HCT116 (cell line): ENCODE data around the gene AKIRIN2. TPM values are rescaled to one million over a fixed set of nuclear protein-coding genes. Genes with fewer than 3 reads are reported as not detected.

Source experiments
- ATAC-seq: fragments of 200-7000 bp; cut with Tn5 transposase; 2 replicates; pipeline ENCODE4 v1.9.1; 2020; ENCODE audit warnings: mild to moderate bottlenecking, moderate library complexity
- BruUV-seq: library from RNA; stranded (reverse); fragments of 400-500 nt; replicated peaks from 2 replicates; lab custom pipeline; 2021; lab: Mats Ljungman, UMichigan
- CTCF ChIA-PET: fragments of 300-600 bp; sonication (Branson Sonifier 250); formaldehyde crosslinking; loops from one replicate; lab custom pipeline; 2021; ENCODE audit warnings: antibody characterized with exemption; lab: Charles Lee
- POLR2A ChIA-PET: fragments of 300-600, 350-600 bp; sonication (Branson Sonifier 250); formaldehyde crosslinking; loops from one replicate; lab custom pipeline; 2021; ENCODE audit warnings: antibody characterized with exemption; lab: Charles Lee
- RAD21 ChIA-PET, 2 experiments: fragments of 300-600 bp; sonication (Branson Sonifier 250); formaldehyde crosslinking; loops; one replicate each; lab custom pipeline; 2023; ENCODE audit warnings: low total read pairs in 2 of 2; ENCODE audit not compliant: uncharacterized antibody in 2 of 2, unreplicated experiment in 2 of 2, low non-redundant PET in 1 of 2; lab: Charles Lee
- DNase-seq: peaks from one replicate; pipeline ENCODE4 v3.0.0-alpha.2; 2010; ENCODE audit warnings: low read depth, low spot score
- H2AFZ ChIP-seq: fragments of 200-600 bp; shearing (Covaris generic), sonication (generic); 2 replicates; pipeline ENCODE4 v1.6.1; 2017; ENCODE audit warnings: low read depth, mixed run types, mixed read lengths, antibody characterized with exemption, low read length; ENCODE audit not compliant: poor library complexity, severe bottlenecking
- H3K27ac ChIP-seq: 2 replicates; pipeline ENCODE4 v1.5.1; 2012; ENCODE audit warnings: low read depth, low read length
- H3K27me3 ChIP-seq: fragments of 200-600 bp; sonication (generic); 2 replicates; pipeline ENCODE4 v1.6.1; 2016; ENCODE audit warnings: mixed run types, low read length, mixed read lengths; ENCODE audit not compliant: insufficient read depth
- H3K36me3 ChIP-seq, 2 experiments: fragments of 200-500 bp in 1 of 2; fragments of 200-600 bp in 1 of 2; sonication (Bioruptor generic) in 1 of 2; sonication (generic) in 1 of 2; 2 replicates each; pipeline versions ENCODE4 v1.5.1 to v1.6.1; 2014 to 2016; ENCODE audit warnings: low read length in 2 of 2, inconsistent platforms in 1 of 2, mixed read lengths in 1 of 2, mixed run types in 1 of 2; ENCODE audit not compliant: insufficient read depth in 2 of 2, control insufficient read depth in 1 of 2
- H3K4me1 ChIP-seq, 2 experiments: fragments of 200-600 bp in 1 of 2; sonication (generic) in 1 of 2; 2 replicates each; pipeline versions ENCODE4 v1.5.1 to v1.6.1; 2012 to 2017; ENCODE audit warnings: low read length in 2 of 2, inconsistent platforms in 1 of 2, mild to moderate bottlenecking in 1 of 2, mixed read lengths in 1 of 2, mixed run types in 1 of 2, moderate library complexity in 1 of 2; ENCODE audit not compliant: insufficient read depth in 2 of 2, control insufficient read depth in 1 of 2
- H3K4me2 ChIP-seq: fragments of 200-600 bp; sonication (generic); 2 replicates; pipeline ENCODE4 v1.6.1; 2017; ENCODE audit warnings: mixed run types, low read length, mixed read lengths
- H3K4me3 ChIP-seq, 2 experiments: fragments of 200-600 bp in 1 of 2; sonication (generic) in 1 of 2; replicated peaks in 1 of 2; 2 replicates each; pipeline ENCODE4 v1.5.1; 2011 to 2016; ENCODE audit warnings: low read length in 2 of 2, control low read depth in 1 of 2, low read depth in 1 of 2, mild to moderate bottlenecking in 1 of 2, mixed read lengths in 1 of 2, mixed run types in 1 of 2
- H3K79me2 ChIP-seq: fragments of 200-600 bp; sonication (generic); 2 replicates; pipeline ENCODE4 v1.6.1; 2017; ENCODE audit warnings: mild to moderate bottlenecking, mixed run types, low read length, moderate library complexity, mixed read lengths; ENCODE audit not compliant: insufficient read depth
- H3K9ac ChIP-seq: fragments of 200-600 bp; sonication (generic); 2 replicates; pipeline ENCODE4 v1.6.1; 2016; ENCODE audit warnings: low read length, mixed read lengths
- H3K9me2 ChIP-seq: fragments of 200-600 bp; sonication (generic), shearing (Covaris generic); 2 replicates; pipeline ENCODE4 v1.6.1; 2017; ENCODE audit warnings: mixed run types, mild to moderate bottlenecking, moderate library complexity; ENCODE audit not compliant: insufficient read depth
- H3K9me3 ChIP-seq, 2 experiments: fragments of 200-500 bp in 1 of 2; fragments of 200-600 bp in 1 of 2; sonication (Bioruptor generic) in 1 of 2; sonication (generic) in 1 of 2; 2 replicates each; pipeline ENCODE4 v1.6.1; 2014 to 2017; ENCODE audit warnings: low read length in 2 of 2, mixed read lengths in 2 of 2, inconsistent platforms in 1 of 2, low read depth in 1 of 2, mild to moderate bottlenecking in 1 of 2, mixed run types in 1 of 2, moderate library complexity in 1 of 2; ENCODE audit not compliant: control insufficient read depth in 1 of 2, insufficient read depth in 1 of 2
- H4K20me1 ChIP-seq: fragments of 200-600 bp; sonication (generic), shearing (Covaris generic); 2 replicates; pipeline ENCODE4 v1.6.1; 2017; ENCODE audit warnings: mixed run types, mild to moderate bottlenecking, moderate library complexity; ENCODE audit not compliant: insufficient read depth
- CEBPB ChIP-seq: IDR thresholded peaks from 2 replicates; pipeline ENCODE4 v1.6.1; 2012; ENCODE audit warnings: low read depth
- EGR1 ChIP-seq: IDR thresholded peaks from 2 replicates; pipeline ENCODE4 v1.6.1; 2012; ENCODE audit warnings: low read depth
- POLR2AphosphoS5 ChIP-seq: IDR thresholded peaks from 2 replicates; pipeline ENCODE4 v1.6.1; 2011; ENCODE audit warnings: mild to moderate bottlenecking, low read depth, low read length, moderate library complexity
- SIN3A ChIP-seq: IDR thresholded peaks from 2 replicates; pipeline ENCODE4 v1.6.1; 2012; ENCODE audit warnings: low read depth
- SP1 ChIP-seq: IDR thresholded peaks from 2 replicates; pipeline ENCODE4 v1.6.1; 2012; ENCODE audit warnings: low read depth
- TCF7L2 ChIP-seq: IDR thresholded peaks from 2 replicates; pipeline ENCODE4 v1.7.0; 2011; ENCODE audit warnings: borderline replicate concordance, inconsistent platforms; ENCODE audit not compliant: insufficient read depth, insufficient read length; ENCODE audit errors: extremely low read depth
- intact Hi-C: fragments of 100-400 bp; cut with micrococcal nuclease; formaldehyde crosslinking; loops from 2 replicates; pipeline ENCODE4 v1.10.0; 2022
- total RNA-seq: library from RNA; stranded (reverse); gene quantifications from one replicate; pipeline ENCODE4 v1.2.1, GENCODE V29; 2021; ENCODE audit not compliant: unreplicated experiment
- TF ChIP-seq, protein P1 (sequence below): IDR thresholded peaks from 2 replicates; pipeline ENCODE4 v1.6.1; 2012
- TF ChIP-seq, protein P2 (sequence below), 3 experiments: fragments of 200-600 bp in 1 of 3; sonication (generic) in 1 of 3; IDR thresholded peaks in 2 of 3; conservative IDR thresholded peaks in 1 of 3; 2 replicates each; pipeline ENCODE4 v1.5.1; 2012 to 2017; ENCODE audit warnings: low read depth in 2 of 3, low read length in 2 of 3, antibody characterized with exemption in 1 of 3, borderline replicate concordance in 1 of 3, control low read depth in 1 of 3, mild to moderate bottlenecking in 1 of 3, mixed read lengths in 1 of 3, mixed run types in 1 of 3, moderate library complexity in 1 of 3; ENCODE audit not compliant: insufficient read depth in 1 of 3

The AKIRIN2 gene
- total RNA-seq, 1 experiment from 2014 or later, result 54.8 TPM

DNA sequence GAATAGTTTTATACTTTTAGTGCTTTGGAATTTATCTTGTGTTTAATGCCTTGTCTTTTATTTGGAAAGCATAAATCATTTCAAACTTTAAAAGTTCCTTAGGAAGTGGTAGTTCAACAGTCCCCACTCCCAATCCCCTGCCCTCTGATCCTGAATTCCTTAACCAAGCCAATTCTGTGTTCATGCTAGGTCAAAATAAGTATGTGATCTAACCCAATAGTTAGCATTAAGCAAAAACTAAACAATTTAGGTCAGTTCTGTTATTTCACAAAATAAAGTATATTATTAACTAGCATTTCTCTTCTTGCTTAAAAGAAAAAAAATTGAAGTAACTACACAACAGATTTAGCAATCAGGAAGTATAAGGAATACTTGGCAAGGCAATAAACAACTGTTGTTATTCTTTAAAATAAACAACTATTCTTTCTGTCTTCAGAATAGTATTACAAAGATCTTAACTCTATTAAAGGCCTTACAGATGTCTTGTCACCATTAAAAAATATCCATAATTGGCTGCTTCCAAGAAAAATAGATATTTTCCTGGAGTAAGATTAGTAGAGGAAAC lies 37.0 kb downstream of the AKIRIN2 start:
- no peaks in the 10 kb centered on the region for H4K20me1 ChIP-seq
- CTCF ChIA-PET, result no interaction called here
- no peaks in the 10 kb centered on the region for H3K9me3 ChIP-seq
- no TSS peak for BruUV-seq
- H3K27ac ChIP-seq, result no peak overlapping the region
- H2AFZ ChIP-seq, result no peak overlapping the region
- RAD21 ChIA-PET, result no interaction called here
- no peak overlapping the region for H3K9ac ChIP-seq
- ATAC-seq (no peak), DNase-seq (no peak)
- POLR2A ChIA-PET, result no interaction called here
- H3K27me3 ChIP-seq, result no peaks in the 10 kb centered on the region
- intact Hi-C loops, result no loop called here
- TF ChIP-seq, protein P1, sequence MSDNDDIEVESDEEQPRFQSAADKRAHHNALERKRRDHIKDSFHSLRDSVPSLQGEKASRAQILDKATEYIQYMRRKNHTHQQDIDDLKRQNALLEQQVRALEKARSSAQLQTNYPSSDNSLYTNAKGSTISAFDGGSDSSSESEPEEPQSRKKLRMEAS, result no peak
- TF ChIP-seq CEBPB, result no peak
- TF ChIP-seq EGR1, result no peak
- TF ChIP-seq TCF7L2, result no peak
- TF ChIP-seq SIN3A, result no peak
- TF ChIP-seq SP1, result no peak
- TF ChIP-seq, protein P2, sequence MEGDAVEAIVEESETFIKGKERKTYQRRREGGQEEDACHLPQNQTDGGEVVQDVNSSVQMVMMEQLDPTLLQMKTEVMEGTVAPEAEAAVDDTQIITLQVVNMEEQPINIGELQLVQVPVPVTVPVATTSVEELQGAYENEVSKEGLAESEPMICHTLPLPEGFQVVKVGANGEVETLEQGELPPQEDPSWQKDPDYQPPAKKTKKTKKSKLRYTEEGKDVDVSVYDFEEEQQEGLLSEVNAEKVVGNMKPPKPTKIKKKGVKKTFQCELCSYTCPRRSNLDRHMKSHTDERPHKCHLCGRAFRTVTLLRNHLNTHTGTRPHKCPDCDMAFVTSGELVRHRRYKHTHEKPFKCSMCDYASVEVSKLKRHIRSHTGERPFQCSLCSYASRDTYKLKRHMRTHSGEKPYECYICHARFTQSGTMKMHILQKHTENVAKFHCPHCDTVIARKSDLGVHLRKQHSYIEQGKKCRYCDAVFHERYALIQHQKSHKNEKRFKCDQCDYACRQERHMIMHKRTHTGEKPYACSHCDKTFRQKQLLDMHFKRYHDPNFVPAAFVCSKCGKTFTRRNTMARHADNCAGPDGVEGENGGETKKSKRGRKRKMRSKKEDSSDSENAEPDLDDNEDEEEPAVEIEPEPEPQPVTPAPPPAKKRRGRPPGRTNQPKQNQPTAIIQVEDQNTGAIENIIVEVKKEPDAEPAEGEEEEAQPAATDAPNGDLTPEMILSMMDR (IDR thresholded peaks at IDR 0.05 in 2 of 3, conservative IDR thresholded peaks at IDR 0.05 in 1 of 3; ENCODE audit: borderline replicate concordance in 1 of 3, insufficient read depth in 1 of 3, low read depth in 2 of 3, low read length in 2 of 3), result no peak
- TF ChIP-seq POLR2AphosphoS5, result no peak
- TF ChIP-seq, all 23 proteins: peak for 0
- Histone ChIP-seq H3K4me1 (peaks cover 0 to 4% of the 10 kb centered on the region in 2 experiments; a peak in 2 of 4 replicates), H3K4me2 (no peak overlapping the region), H3K4me3 (no peak overlapping the region), H3K36me3 (no peaks in the 10 kb centered on the region; a peak in 1 of 4 replicates), H3K9me2 (no peaks in the 10 kb centered on the region), H3K79me2 (no peaks in the 10 kb centered on the region)
